ENCODE data around the gene ARHGAP26. TPM values are rescaled to one million over a fixed set of nuclear protein-coding genes. Genes with fewer than 3 reads are reported as not detected.
A peak's percentile ranks its signal among the peaks of the same experiment; 100 is the strongest.

ARHGAP26 gene
- total RNA-seq, 1 donor from 2014 or later = 8.9 TPM

DNA sequence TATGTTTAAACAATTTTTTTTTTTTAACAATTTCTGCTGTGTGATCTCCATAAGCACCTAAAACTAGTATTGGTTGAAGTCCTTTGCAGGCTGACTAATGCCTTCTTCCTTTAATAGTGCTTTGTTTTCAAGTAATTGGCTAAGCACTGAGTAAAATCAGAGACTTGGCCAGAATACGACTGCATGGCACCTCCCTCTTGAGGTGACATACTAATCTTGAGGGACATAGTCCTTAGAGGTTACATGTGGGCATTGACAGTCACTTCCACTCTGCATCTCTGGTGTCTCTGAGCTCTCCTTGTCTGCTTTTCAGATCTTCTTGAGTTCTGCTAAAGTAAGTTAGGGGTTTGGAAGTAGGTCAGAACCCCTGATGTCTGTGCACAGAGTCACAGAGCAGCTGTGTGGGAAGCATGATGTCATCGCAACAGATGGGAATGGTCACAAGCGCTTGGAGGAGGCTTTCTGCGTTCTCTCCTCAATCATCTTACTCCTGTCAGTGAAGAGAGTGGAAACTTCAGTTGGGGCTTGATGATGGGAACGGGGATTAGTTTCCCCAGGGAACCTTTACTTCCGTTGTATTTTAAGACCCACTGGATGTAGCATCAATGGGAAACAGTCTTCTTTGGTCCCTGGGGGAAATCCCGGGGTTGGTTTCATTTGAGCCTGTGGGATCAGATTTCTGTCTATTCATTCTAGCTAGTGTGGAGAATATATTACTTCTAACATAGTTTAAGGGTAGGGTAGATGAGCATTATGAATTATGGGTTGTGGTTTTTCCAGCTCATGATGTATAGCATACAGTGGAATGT is 136.9 kb downstream of the ARHGAP26 start:
- H3K4me1 Mint-ChIP-seq = peaks cover 6% of the 10 kb centered on the region
- H3K9me3 Mint-ChIP-seq = peaks cover 10% of the 10 kb centered on the region
- peak overlapping the region; percentile 53 for H3K27ac Mint-ChIP-seq

GRCh38 chr5:142908659-142909058 is 138.5 kb downstream of the ARHGAP26 start:
- Mint-ChIP-seq H3K27ac (no peak overlapping the region), H3K4me1 (peaks cover 12% of the 10 kb centered on the region), H3K36me3 (peaks cover 24% of the 10 kb centered on the region), H3K9me3 (peaks cover 16% of the 10 kb centered on the region), H3K4me3 (no peak overlapping the region), H3K27me3 (ENCODE audit: low read depth) (no peaks in the 10 kb centered on the region)
- TF ChIP-seq, protein P1, sequence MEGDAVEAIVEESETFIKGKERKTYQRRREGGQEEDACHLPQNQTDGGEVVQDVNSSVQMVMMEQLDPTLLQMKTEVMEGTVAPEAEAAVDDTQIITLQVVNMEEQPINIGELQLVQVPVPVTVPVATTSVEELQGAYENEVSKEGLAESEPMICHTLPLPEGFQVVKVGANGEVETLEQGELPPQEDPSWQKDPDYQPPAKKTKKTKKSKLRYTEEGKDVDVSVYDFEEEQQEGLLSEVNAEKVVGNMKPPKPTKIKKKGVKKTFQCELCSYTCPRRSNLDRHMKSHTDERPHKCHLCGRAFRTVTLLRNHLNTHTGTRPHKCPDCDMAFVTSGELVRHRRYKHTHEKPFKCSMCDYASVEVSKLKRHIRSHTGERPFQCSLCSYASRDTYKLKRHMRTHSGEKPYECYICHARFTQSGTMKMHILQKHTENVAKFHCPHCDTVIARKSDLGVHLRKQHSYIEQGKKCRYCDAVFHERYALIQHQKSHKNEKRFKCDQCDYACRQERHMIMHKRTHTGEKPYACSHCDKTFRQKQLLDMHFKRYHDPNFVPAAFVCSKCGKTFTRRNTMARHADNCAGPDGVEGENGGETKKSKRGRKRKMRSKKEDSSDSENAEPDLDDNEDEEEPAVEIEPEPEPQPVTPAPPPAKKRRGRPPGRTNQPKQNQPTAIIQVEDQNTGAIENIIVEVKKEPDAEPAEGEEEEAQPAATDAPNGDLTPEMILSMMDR (IDR thresholded peaks at IDR 0.05; ENCODE audit: unreplicated experiment) = no peak
- DNase-seq (ENCODE audit: low spot score in 2 of 2, unreplicated experiment in 2 of 2) = no peak

More for the DNA sequence above, 136.9 kb downstream of the ARHGAP26 start:
- no peak for DNase-seq (ENCODE audit: low spot score in 2 of 2, unreplicated experiment in 2 of 2)
- TF ChIP-seq, protein P1 (IDR thresholded peaks at IDR 0.05; ENCODE audit: unreplicated experiment) = no peak
- Mint-ChIP-seq H3K27me3 (ENCODE audit: low read depth) (no peaks in the 10 kb centered on the region), H3K36me3 (peaks cover 19% of the 10 kb centered on the region), H3K4me3 (no peak overlapping the region)

- Mint-ChIP-seq H3K4me1 (peaks cover 15% of the 10 kb centered on the region), H3K4me3 (no peak overlapping the region), H3K27me3 (ENCODE audit: low read depth) (no peaks in the 10 kb centered on the region), H3K36me3 (peaks cover 19% of the 10 kb centered on the region), H3K27ac (no peak overlapping the region), H3K9me3 (peaks cover 16% of the 10 kb centered on the region)
- TF ChIP-seq, protein P1 (IDR thresholded peaks at IDR 0.05; ENCODE audit: unreplicated experiment) = no peak
- no peak for DNase-seq (ENCODE audit: low spot score in 2 of 2, unreplicated experiment in 2 of 2)
Observed at GRCh38 chr5:142910128-142910527, 140.0 kb downstream of the ARHGAP26 start.

GRCh38 chr5:142911170-142911569 is 141.0 kb downstream of the ARHGAP26 start:
- H3K4me1 Mint-ChIP-seq = peaks cover 18% of the 10 kb centered on the region
- TF ChIP-seq, protein P1 (IDR thresholded peaks at IDR 0.05; ENCODE audit: unreplicated experiment) = no peak
- no peaks in the 10 kb centered on the region for H3K27me3 Mint-ChIP-seq (ENCODE audit: low read depth)
- peaks cover 19% of the 10 kb centered on the region for H3K36me3 Mint-ChIP-seq
- peaks cover 16% of the 10 kb centered on the region for H3K9me3 Mint-ChIP-seq
- DNase-seq (ENCODE audit: low spot score in 2 of 2, unreplicated experiment in 2 of 2) = no peak
- H3K27ac Mint-ChIP-seq = no peak overlapping the region
- no peak overlapping the region for H3K4me3 Mint-ChIP-seq

DNA sequence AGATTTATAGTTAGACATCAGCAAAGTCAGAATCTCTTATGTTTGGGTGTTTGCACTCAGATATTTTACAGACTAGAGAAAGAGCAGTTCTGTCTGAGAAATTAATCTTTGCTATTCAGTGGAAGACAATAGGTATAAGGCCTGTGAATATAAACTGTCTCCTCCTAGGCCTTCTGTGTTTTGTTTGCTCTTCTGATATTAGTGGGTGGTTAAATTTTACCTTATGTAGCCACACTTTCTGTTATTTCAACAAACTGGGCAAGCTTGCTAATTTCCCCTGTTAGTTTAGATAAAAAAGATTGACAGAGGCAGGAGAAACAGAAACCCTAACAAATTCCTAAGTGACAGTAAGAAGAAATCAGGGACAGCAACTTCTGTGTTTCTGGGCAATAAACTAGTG is 141.6 kb downstream of the ARHGAP26 start:
- H3K27ac Mint-ChIP-seq = no peak overlapping the region
- H3K4me3 Mint-ChIP-seq = no peak overlapping the region
- H3K36me3 Mint-ChIP-seq = peaks cover 19% of the 10 kb centered on the region
- TF ChIP-seq, protein P1 (IDR thresholded peaks at IDR 0.05; ENCODE audit: unreplicated experiment) = no peak
- no peak for DNase-seq (ENCODE audit: low spot score in 2 of 2, unreplicated experiment in 2 of 2)
- H3K4me1 Mint-ChIP-seq = peaks cover 18% of the 10 kb centered on the region
- no peaks in the 10 kb centered on the region for H3K27me3 Mint-ChIP-seq (ENCODE audit: low read depth)
- peaks cover 16% of the 10 kb centered on the region for H3K9me3 Mint-ChIP-seq

Measured in mesothelial cell of epicardium (in vitro differentiated cells).